Nephron progenitor cell (in vitro differentiated cells): ENCODE data around the gene ATG10.

Experiments
- DNase-seq: peaks from one replicate; pipeline ENCODE4 v3.0.0; 2021
- H3K27ac Mint-ChIP-seq: 2 replicates; pipeline ENCODE4 v1.8.0; 2021; ENCODE audit warnings: mild to moderate bottlenecking, moderate library complexity, mixed read lengths
- H3K27me3 Mint-ChIP-seq: 2 replicates; pipeline ENCODE4 v1.8.0; 2021; ENCODE audit warnings: mild to moderate bottlenecking, low read depth, mixed read lengths; ENCODE audit not compliant: poor library complexity
- H3K36me3 Mint-ChIP-seq: 2 replicates; pipeline ENCODE4 v1.8.0; 2021; ENCODE audit warnings: low read depth, mixed read lengths
- H3K4me1 Mint-ChIP-seq: 2 replicates; pipeline ENCODE4 v1.8.0; 2021; ENCODE audit warnings: mixed read lengths
- H3K4me3 Mint-ChIP-seq: 2 replicates; pipeline ENCODE4 v1.8.0; 2021; ENCODE audit warnings: mild to moderate bottlenecking, moderate library complexity, mixed read lengths
- H3K9me3 Mint-ChIP-seq: 2 replicates; pipeline ENCODE4 v1.8.0; 2021; ENCODE audit warnings: mild to moderate bottlenecking, moderate library complexity, mixed read lengths
- CTCF ChIP-seq: fragments of 200-600 bp; sonication (generic); IDR thresholded peaks from 2 replicates; pipeline ENCODE4 v1.5.0; 2021; ENCODE audit warnings: antibody characterized with exemption

ATG10 gene

GRCh38 chr5:82197550-82197949, 225.7 kb downstream of the ATG10 start:
- Mint-ChIP-seq H3K27ac (no peak overlapping the region), H3K27me3 (no peaks in the 10 kb centered on the region), H3K9me3 (no peaks in the 10 kb centered on the region), H3K4me3 (no peak overlapping the region), H3K36me3 (no peaks in the 10 kb centered on the region), H3K4me1 (no peaks in the 10 kb centered on the region)
- TF ChIP-seq CTCF: no peak
- DNase-seq: no peak

GRCh38 chr5:82204567-82204966, 232.7 kb downstream of the ATG10 start:
- no peaks in the 10 kb centered on the region for H3K36me3 Mint-ChIP-seq
- H3K9me3 Mint-ChIP-seq: no peaks in the 10 kb centered on the region
- no peak for DNase-seq
- H3K4me1 Mint-ChIP-seq: no peaks in the 10 kb centered on the region
- no peaks in the 10 kb centered on the region for H3K27me3 Mint-ChIP-seq
- no peak overlapping the region for H3K27ac Mint-ChIP-seq
- no peak overlapping the region for H3K4me3 Mint-ChIP-seq
- no peak for TF ChIP-seq CTCF

GRCh38 chr5:82205005-82205404, 233.2 kb downstream of the ATG10 start:
- Mint-ChIP-seq H3K27me3 (no peaks in the 10 kb centered on the region), H3K4me3 (no peak overlapping the region), H3K27ac (no peak overlapping the region), H3K36me3 (no peaks in the 10 kb centered on the region), H3K9me3 (no peaks in the 10 kb centered on the region), H3K4me1 (no peaks in the 10 kb centered on the region)
- TF ChIP-seq CTCF: no peak
- no peak for DNase-seq

- no peaks in the 10 kb centered on the region for H3K4me1 Mint-ChIP-seq
- no peak for DNase-seq
- H3K27ac Mint-ChIP-seq: no peak overlapping the region
- no peaks in the 10 kb centered on the region for H3K9me3 Mint-ChIP-seq
- TF ChIP-seq CTCF: no peak
- H3K4me3 Mint-ChIP-seq: no peak overlapping the region
- no peaks in the 10 kb centered on the region for H3K27me3 Mint-ChIP-seq
- H3K36me3 Mint-ChIP-seq: no peaks in the 10 kb centered on the region
Measured at GRCh38 chr5:82208371-82208770, 236.5 kb downstream of the ATG10 start.

GRCh38 chr5:82211855-82212572, 240.2 kb downstream of the ATG10 start:
- DNase-seq: no peak
- Mint-ChIP-seq H3K27me3 (no peaks in the 10 kb centered on the region), H3K4me3 (no peak overlapping the region), H3K4me1 (no peaks in the 10 kb centered on the region), H3K27ac (no peak overlapping the region), H3K9me3 (no peaks in the 10 kb centered on the region), H3K36me3 (no peaks in the 10 kb centered on the region)
- TF ChIP-seq CTCF: no peak

- Mint-ChIP-seq H3K4me1 (no peaks in the 10 kb centered on the region), H3K4me3 (no peak overlapping the region), H3K9me3 (no peaks in the 10 kb centered on the region), H3K27me3 (no peaks in the 10 kb centered on the region), H3K36me3 (no peaks in the 10 kb centered on the region), H3K27ac (no peak overlapping the region)
- no peak for DNase-seq
- no peak for TF ChIP-seq CTCF
Measured at GRCh38 chr5:82217917-82218316, 246.1 kb downstream of the ATG10 start.
